K562 (cell line): ENCODE data around the gene DNAH3. TPM values are rescaled to one million over a fixed set of nuclear protein-coding genes. Genes with fewer than 3 reads are reported as not detected.

ENCODE experiments used
- ATF1 ChIP-seq, 2 experiments: fragments of 450-650 bp in 1 of 2; IDR thresholded peaks; 2 replicates each; pipeline ENCODE4 v1.6.1; 2016; ENCODE audit warnings: missing compliant biosample characterization in 1 of 2, missing genetic modification characterization in 1 of 2
- BCL6 ChIP-seq: fragments of 250-450 bp; sonication (Bioruptor Pico); IDR thresholded peaks from 2 replicates; pipeline ENCODE4 v1.4.0; 2020
- CBX8 ChIP-seq: fragments of 200-600 bp; sonication (generic); IDR thresholded peaks from 2 replicates; pipeline ENCODE4 v1.6.1; 2012; ENCODE audit warnings: borderline replicate concordance, mixed run types, low read depth, mild to moderate bottlenecking, moderate library complexity, mixed read lengths, low read length, control low read depth, inconsistent platforms; ENCODE audit not compliant: poor library complexity, severe bottlenecking; ENCODE audit errors: extremely low read depth
- CEBPG ChIP-seq, 3 experiments: fragments of 200-800 bp in 1 of 3; sonication (Bioruptor generic) in 1 of 3; sonication (generic) in 1 of 3; formaldehyde crosslinking in 1 of 3; IDR thresholded peaks in 2 of 3; conservative IDR thresholded peaks in 1 of 3; 2 replicates each; pipeline versions ENCODE4 v1.6.1 to v1.8.0; 2016 to 2022; ENCODE audit warnings: missing compliant biosample characterization in 2 of 3, missing genetic modification characterization in 2 of 3, mild to moderate bottlenecking in 1 of 3, missing genetic modification reagents in 1 of 3
- CHD2 ChIP-seq: IDR thresholded peaks from 2 replicates; pipeline ENCODE4 v1.6.1; 2011; ENCODE audit warnings: low read depth, low read length
- EP300 ChIP-seq: IDR thresholded peaks from 2 replicates; pipeline ENCODE4 v1.6.1; 2012; ENCODE audit warnings: low read length, improper control_type of control experiment
- HOXB6 ChIP-seq: fragments of 250-450 bp; sonication (Bioruptor Pico); IDR thresholded peaks from 2 replicates; pipeline ENCODE4 v1.5.1; 2022; ENCODE audit warnings: mild to moderate bottlenecking, borderline replicate concordance
- NR0B1 ChIP-seq: fragments of 450-650 bp; IDR thresholded peaks from one replicate; pipeline ENCODE4 v1.6.1; 2018; ENCODE audit warnings: mild to moderate bottlenecking, moderate library complexity; ENCODE audit not compliant: partially characterized antibody
- RAD51 ChIP-seq: fragments of 450-650 bp; IDR thresholded peaks from 2 replicates; pipeline ENCODE4 v1.7.1; 2016; ENCODE audit warnings: low read depth, mild to moderate bottlenecking, borderline replicate concordance
- RBM34 ChIP-seq: fragments of 200-400 bp; formaldehyde crosslinking; IDR thresholded peaks from 2 replicates; pipeline ENCODE4 v1.6.1; 2018; ENCODE audit warnings: low read length, borderline replicate concordance; ENCODE audit not compliant: insufficient read depth
- RFX1 ChIP-seq: fragments of 450-650 bp; IDR thresholded peaks from 2 replicates; pipeline ENCODE4 v1.6.1; 2016; ENCODE audit warnings: mild to moderate bottlenecking, moderate library complexity
- SREBF2 ChIP-seq: sonication (generic); formaldehyde crosslinking; IDR thresholded peaks from 2 replicates; pipeline ENCODE4 v1.4.0; 2020; ENCODE audit warnings: mild to moderate bottlenecking, missing genetic modification reagents
- ZNF174 ChIP-seq: fragments of 250-450 bp; sonication (Bioruptor Pico); IDR thresholded peaks from 2 replicates; pipeline ENCODE4 v1.4.0; 2020; ENCODE audit warnings: mild to moderate bottlenecking
- ZNF589 ChIP-seq: fragments of 200-800 bp; sonication (Bioruptor generic); IDR thresholded peaks from 2 replicates; pipeline ENCODE4 v1.6.1; 2016; ENCODE audit warnings: low read depth, missing genetic modification characterization, missing compliant biosample characterization
- polyA plus RNA-seq, 8 experiments: library from polyadenylated mRNA; depleted of rRNA in 4 of 8; stranded (reverse) in 5 of 8; unstranded in 3 of 8; fragments of >200 nt; fragmentation: Nextera tagmentation in 2 of 8; fragmentation: Illumina TruSeq in 1 of 8; extraction: Ambion mirVana in 2 of 8; extraction: Trizol in 1 of 8; gene quantifications; 2 replicates each; pipeline versions ENCODE4 v1.2.1 to v1.2.3, GENCODE V29; 2011 to 2014; ENCODE audit warnings: inconsistent platforms in 1 of 8, missing spikeins in 1 of 8
- total RNA-seq, 7 experiments: library from RNA; depleted of rRNA in 6 of 7; stranded (reverse); fragments of >200 nt in 6 of 7; fragmentation: Illumina TruSeq in 2 of 7; extraction: Trizol in 2 of 7; gene quantifications; 2 replicates each; pipeline versions ENCODE4 v1.2.1 to v1.2.3, GENCODE V29; 2011 to 2021; ENCODE audit warnings: low replicate concordance in 1 of 7
- TF ChIP-seq, protein P1 (sequence below): sonication (generic); formaldehyde crosslinking; IDR thresholded peaks from 2 replicates; pipeline ENCODE4 v1.8.0; 2023; ENCODE audit warnings: mild to moderate bottlenecking, missing genetic modification reagents
- TF ChIP-seq, protein P2 (sequence below), 2 experiments: fragments of 450-650 bp in 1 of 2; IDR thresholded peaks; 2 replicates each; pipeline ENCODE4 v1.6.1; 2011 to 2017; ENCODE audit warnings: low read depth in 2 of 2, antibody characterized with exemption in 1 of 2, borderline replicate concordance in 1 of 2, low read length in 1 of 2, mild to moderate bottlenecking in 1 of 2, mixed read lengths in 1 of 2; ENCODE audit not compliant: control insufficient read depth in 1 of 2
- TF ChIP-seq, protein P3 (sequence below): fragments of 450-650 bp; conservative IDR thresholded peaks from 2 replicates; pipeline ENCODE4 v1.6.1; 2016; ENCODE audit warnings: missing genetic modification characterization, low read depth, mild to moderate bottlenecking, missing compliant biosample characterization, moderate library complexity

DNAH3 gene
- total and polyA plus RNA-seq, 9 of the 15 experiments (the other 6 are each of a cell fraction or from before 2014, with no cell fraction given): 0.32 to 0.84 (median 0.44) TPM

DNA sequence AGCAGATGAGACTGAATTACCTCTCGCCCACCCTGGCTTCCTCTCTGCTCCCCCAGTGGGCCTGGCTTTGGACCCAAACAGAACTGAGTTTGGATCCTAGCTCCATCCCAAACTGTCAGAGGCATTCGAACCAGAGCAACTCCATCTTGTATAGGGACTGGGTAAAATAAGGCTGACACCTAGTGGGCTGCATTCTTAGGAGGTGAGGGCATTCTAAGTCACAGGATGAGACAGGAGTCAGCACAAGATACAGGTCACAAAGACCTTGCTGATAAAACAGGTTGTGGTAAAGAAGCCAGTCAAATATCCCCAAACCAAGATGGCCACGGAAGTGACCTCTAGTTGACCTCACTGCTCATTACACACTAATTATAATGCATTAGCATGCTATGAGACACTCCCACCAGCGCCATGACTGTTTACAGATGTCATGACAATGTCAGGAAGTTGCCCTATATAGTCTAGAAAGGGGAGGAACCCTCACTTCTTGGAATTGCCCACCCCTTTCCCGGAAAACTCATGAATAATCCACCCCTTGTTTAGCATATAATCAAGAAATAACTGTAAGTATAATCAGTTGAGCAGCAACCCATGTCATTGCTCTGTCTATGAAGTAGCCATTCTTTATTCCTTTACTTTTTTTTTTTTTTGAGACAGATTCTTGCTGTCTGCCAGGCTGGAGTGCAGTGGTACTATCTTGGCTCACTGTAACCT, 205.6 kb downstream of the DNAH3 start (continued):
- TF ChIP-seq BCL6 (peak; percentile 99), CBX8 (no peak), CEBPG (CRISPR knock-in tag; IDR thresholded peaks at IDR 0.05) (peak; percentile 47; the same call in 1 of the 2 replicates), CEBPG (tag; conservative IDR thresholded peaks at IDR 0.05 in 1 of 2, IDR thresholded peaks at IDR 0.05 in 1 of 2) (peak in 1 of 2 experiments; percentile 77; a peak in 2 of 4 replicates), NR0B1 (no peak), EP300 (no peak; the same call in none of the 2 replicates), ZNF589 (peak; percentile 100), HOXB6 (CRISPR knock-in tag) (peak; percentile 98), RBM34 (no peak), ATF1 (CRISPR knock-in tag; IDR thresholded peaks at IDR 0.05) (no peak), ATF1 (tag; IDR thresholded peaks at IDR 0.05) (peak; percentile 92), ZNF174 (CRISPR knock-in tag) (peak; percentile 99), RFX1 (peak; percentile 77), RAD51 (no peak), CHD2 (no peak), SREBF2 (CRISPR knock-in tag) (no peak)
- TF ChIP-seq, protein P1, sequence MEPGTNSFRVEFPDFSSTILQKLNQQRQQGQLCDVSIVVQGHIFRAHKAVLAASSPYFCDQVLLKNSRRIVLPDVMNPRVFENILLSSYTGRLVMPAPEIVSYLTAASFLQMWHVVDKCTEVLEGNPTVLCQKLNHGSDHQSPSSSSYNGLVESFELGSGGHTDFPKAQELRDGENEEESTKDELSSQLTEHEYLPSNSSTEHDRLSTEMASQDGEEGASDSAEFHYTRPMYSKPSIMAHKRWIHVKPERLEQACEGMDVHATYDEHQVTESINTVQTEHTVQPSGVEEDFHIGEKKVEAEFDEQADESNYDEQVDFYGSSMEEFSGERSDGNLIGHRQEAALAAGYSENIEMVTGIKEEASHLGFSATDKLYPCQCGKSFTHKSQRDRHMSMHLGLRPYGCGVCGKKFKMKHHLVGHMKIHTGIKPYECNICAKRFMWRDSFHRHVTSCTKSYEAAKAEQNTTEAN (CRISPR knock-in tag): no peak
- TF ChIP-seq, protein P2, sequence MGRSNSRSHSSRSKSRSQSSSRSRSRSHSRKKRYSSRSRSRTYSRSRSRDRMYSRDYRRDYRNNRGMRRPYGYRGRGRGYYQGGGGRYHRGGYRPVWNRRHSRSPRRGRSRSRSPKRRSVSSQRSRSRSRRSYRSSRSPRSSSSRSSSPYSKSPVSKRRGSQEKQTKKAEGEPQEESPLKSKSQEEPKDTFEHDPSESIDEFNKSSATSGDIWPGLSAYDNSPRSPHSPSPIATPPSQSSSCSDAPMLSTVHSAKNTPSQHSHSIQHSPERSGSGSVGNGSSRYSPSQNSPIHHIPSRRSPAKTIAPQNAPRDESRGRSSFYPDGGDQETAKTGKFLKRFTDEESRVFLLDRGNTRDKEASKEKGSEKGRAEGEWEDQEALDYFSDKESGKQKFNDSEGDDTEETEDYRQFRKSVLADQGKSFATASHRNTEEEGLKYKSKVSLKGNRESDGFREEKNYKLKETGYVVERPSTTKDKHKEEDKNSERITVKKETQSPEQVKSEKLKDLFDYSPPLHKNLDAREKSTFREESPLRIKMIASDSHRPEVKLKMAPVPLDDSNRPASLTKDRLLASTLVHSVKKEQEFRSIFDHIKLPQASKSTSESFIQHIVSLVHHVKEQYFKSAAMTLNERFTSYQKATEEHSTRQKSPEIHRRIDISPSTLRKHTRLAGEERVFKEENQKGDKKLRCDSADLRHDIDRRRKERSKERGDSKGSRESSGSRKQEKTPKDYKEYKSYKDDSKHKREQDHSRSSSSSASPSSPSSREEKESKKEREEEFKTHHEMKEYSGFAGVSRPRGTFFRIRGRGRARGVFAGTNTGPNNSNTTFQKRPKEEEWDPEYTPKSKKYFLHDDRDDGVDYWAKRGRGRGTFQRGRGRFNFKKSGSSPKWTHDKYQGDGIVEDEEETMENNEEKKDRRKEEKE (IDR thresholded peaks at IDR 0.05; ENCODE audit: borderline replicate concordance in 1 of 2, control insufficient read depth in 1 of 2, low read depth in 2 of 2, low read length in 1 of 2): no peak
- TF ChIP-seq, protein P3, sequence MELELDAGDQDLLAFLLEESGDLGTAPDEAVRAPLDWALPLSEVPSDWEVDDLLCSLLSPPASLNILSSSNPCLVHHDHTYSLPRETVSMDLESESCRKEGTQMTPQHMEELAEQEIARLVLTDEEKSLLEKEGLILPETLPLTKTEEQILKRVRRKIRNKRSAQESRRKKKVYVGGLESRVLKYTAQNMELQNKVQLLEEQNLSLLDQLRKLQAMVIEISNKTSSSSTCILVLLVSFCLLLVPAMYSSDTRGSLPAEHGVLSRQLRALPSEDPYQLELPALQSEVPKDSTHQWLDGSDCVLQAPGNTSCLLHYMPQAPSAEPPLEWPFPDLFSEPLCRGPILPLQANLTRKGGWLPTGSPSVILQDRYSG: peak; percentile 100
